Fibroblast of lung (primary cell): ENCODE data around the gene UBE2Q2. TPM values are rescaled to one million over a fixed set of nuclear protein-coding genes. Genes with fewer than 3 reads are reported as not detected.
A peak's percentile ranks its signal among the peaks of the same experiment; 100 is the strongest.
"Not testable (repeated sequence)": the region's sequence is repeated elsewhere in the genome, so short reads cannot be mapped to it uniquely, and the experiment has no call there.

ENCODE experiments used
- DNase-seq, 2 donors: peaks; one replicate each; pipeline versions ENCODE4 v3.0.0 to v3.0.0-alpha.2; 2010; ENCODE audit warnings: low read depth in 2 of 2
- H2AFZ ChIP-seq: 2 replicates; pipeline ENCODE4 v1.5.1; 2012; ENCODE audit warnings: low read length, control low read depth, inconsistent platforms
- H3K27ac ChIP-seq: 2 replicates; pipeline ENCODE4 v1.5.1; 2011; ENCODE audit warnings: low read length, control low read depth; ENCODE audit not compliant: insufficient read depth
- H3K27me3 ChIP-seq: 2 replicates; pipeline ENCODE4 v1.5.1; 2011; ENCODE audit warnings: mild to moderate bottlenecking, low read length; ENCODE audit not compliant: control insufficient read depth, insufficient read depth
- H3K36me3 ChIP-seq: 2 replicates; pipeline ENCODE4 v1.5.1; 2011; ENCODE audit warnings: low read length; ENCODE audit not compliant: control insufficient read depth, insufficient read depth
- H3K4me1 ChIP-seq: 2 replicates; pipeline ENCODE4 v1.5.1; 2011; ENCODE audit warnings: low read length; ENCODE audit not compliant: control insufficient read depth, insufficient read depth; ENCODE audit errors: extremely low read depth
- H3K4me2 ChIP-seq: 2 replicates; pipeline ENCODE4 v1.5.1; 2011; ENCODE audit warnings: low read length, control low read depth; ENCODE audit not compliant: insufficient read depth; ENCODE audit errors: extremely low read depth
- H3K4me3 ChIP-seq, 4 experiments: fragments of 200-600 bp in 1 of 4; sonication (generic) in 1 of 4; replicated peaks in 1 of 4; 2 replicates each; pipeline ENCODE4 v1.5.1; 2011 to 2016; ENCODE audit warnings: low read length in 4 of 4, low read depth in 3 of 4, mild to moderate bottlenecking in 3 of 4, control low read depth in 2 of 4, inconsistent platforms in 1 of 4, mixed read lengths in 1 of 4; ENCODE audit not compliant: insufficient read depth in 1 of 4; ENCODE audit errors: control extremely low read depth in 1 of 4
- H3K79me2 ChIP-seq: 2 replicates; pipeline ENCODE4 v1.5.1; 2012; ENCODE audit warnings: mild to moderate bottlenecking, low read length, inconsistent platforms; ENCODE audit not compliant: control insufficient read depth, insufficient read depth
- H3K9ac ChIP-seq: 2 replicates; pipeline ENCODE4 v1.5.1; 2011; ENCODE audit warnings: mild to moderate bottlenecking, low read length, control low read depth; ENCODE audit not compliant: insufficient read depth
- H3K9me3 ChIP-seq: 2 replicates; pipeline ENCODE4 v1.5.1; 2012; ENCODE audit warnings: low read depth, low read length; ENCODE audit not compliant: control insufficient read depth, insufficient read depth
- H4K20me1 ChIP-seq: 2 replicates; pipeline ENCODE4 v1.5.1; 2011; ENCODE audit warnings: low read length; ENCODE audit not compliant: control insufficient read depth, insufficient read depth; ENCODE audit errors: extremely low read depth
- CTCF ChIP-seq, 2 donors: IDR thresholded peaks in 1 of 2; conservative IDR thresholded peaks in 1 of 2; 1 replicate in 1 of 2; 2 replicates in 1 of 2; pipeline ENCODE4 v1.5.1; 2011 to 2012; ENCODE audit warnings: low read length in 2 of 2, control low read depth in 1 of 2, inconsistent platforms in 1 of 2, low read depth in 1 of 2, mild to moderate bottlenecking in 1 of 2
- EZH2 ChIP-seq: IDR thresholded peaks from 2 replicates; pipeline ENCODE4 v1.5.1; 2012; ENCODE audit warnings: low read length, control low read depth, mild to moderate bottlenecking; ENCODE audit errors: missing control alignments
- polyA plus RNA-seq, 2 donors: library from polyadenylated mRNA; depleted of rRNA in 1 of 2; stranded (reverse) in 1 of 2; unstranded in 1 of 2; fragments of >200 nt; gene quantifications; 2 replicates each; pipeline ENCODE4 v1.2.1, GENCODE V29; 2011 to 2012; ENCODE audit warnings: missing spikeins in 1 of 2
- total RNA-seq: library from RNA; depleted of rRNA; stranded (reverse); fragments of >200 nt; gene quantifications from 2 replicates; pipeline ENCODE4 v1.2.1, GENCODE V29; 2014

Gene UBE2Q2
- total and polyA plus RNA-seq, 2 donors (not counting 1 experiment from before 2014, with no cell fraction given): 55.7 to 62.6 TPM

- no peaks in the 10 kb centered on the region for H3K27me3 ChIP-seq
- no peak overlapping the region for H3K4me3 ChIP-seq
- H3K4me1 ChIP-seq: no peaks in the 10 kb centered on the region
- peak in 1 of 2 donors; percentile 54 for DNase-seq
- H3K27ac ChIP-seq: no peak overlapping the region
- peaks cover 4% of the 10 kb centered on the region for H3K79me2 ChIP-seq
- no peak overlapping the region for H3K4me2 ChIP-seq
- no peaks in the 10 kb centered on the region for H3K36me3 ChIP-seq
- TF ChIP-seq EZH2: no peak
- TF ChIP-seq CTCF (conservative IDR thresholded peaks at IDR 0.05 in 1 of 2, IDR thresholded peaks at IDR 0.05 in 1 of 2; ENCODE audit: low read depth in 1 of 2, low read length in 2 of 2): no peak
- no peak overlapping the region for H3K9ac ChIP-seq
- no peaks in the 10 kb centered on the region for H3K9me3 ChIP-seq
- H2AFZ ChIP-seq: no peak overlapping the region
- H4K20me1 ChIP-seq: no peaks in the 10 kb centered on the region
Measured at GRCh38 chr15:75861750-75862402, 18.6 kb downstream of the UBE2Q2 start.

- no peaks in the 10 kb centered on the region for H4K20me1 ChIP-seq
- H3K36me3 ChIP-seq: no peaks in the 10 kb centered on the region
- DNase-seq: no peak
- H3K4me2 ChIP-seq: no peak overlapping the region
- peaks cover 4% of the 10 kb centered on the region for H3K79me2 ChIP-seq
- no peaks in the 10 kb centered on the region for H3K4me1 ChIP-seq
- H3K27me3 ChIP-seq: no peaks in the 10 kb centered on the region
- no peak overlapping the region for H3K27ac ChIP-seq
- H3K9me3 ChIP-seq: no peaks in the 10 kb centered on the region
- TF ChIP-seq CTCF (conservative IDR thresholded peaks at IDR 0.05 in 1 of 2, IDR thresholded peaks at IDR 0.05 in 1 of 2; ENCODE audit: low read depth in 1 of 2, low read length in 2 of 2) (no peak), EZH2 (no peak)
- no peak overlapping the region for H3K9ac ChIP-seq
- H2AFZ ChIP-seq: no peak overlapping the region
- no peak overlapping the region for H3K4me3 ChIP-seq
Measured at GRCh38 chr15:75862796-75863195, 19.5 kb downstream of the UBE2Q2 start.

GRCh38 chr15:75864213-75865059, 21.2 kb downstream of the UBE2Q2 start:
- H3K9ac ChIP-seq: no peak overlapping the region
- H3K9me3 ChIP-seq: no peaks in the 10 kb centered on the region
- no peak overlapping the region for H3K4me3 ChIP-seq
- H3K4me2 ChIP-seq: no peak overlapping the region
- TF ChIP-seq EZH2 (no peak), CTCF (conservative IDR thresholded peaks at IDR 0.05 in 1 of 2, IDR thresholded peaks at IDR 0.05 in 1 of 2; ENCODE audit: low read depth in 1 of 2, low read length in 2 of 2) (no peak)
- no peaks in the 10 kb centered on the region for H3K27me3 ChIP-seq
- peaks cover 4% of the 10 kb centered on the region for H3K79me2 ChIP-seq
- no peaks in the 10 kb centered on the region for H3K36me3 ChIP-seq
- no peaks in the 10 kb centered on the region for H4K20me1 ChIP-seq
- DNase-seq: peak in 1 of 2 donors; percentile 45
- H3K27ac ChIP-seq: no peak overlapping the region
- no peak overlapping the region for H2AFZ ChIP-seq
- no peaks in the 10 kb centered on the region for H3K4me1 ChIP-seq

- not testable (repeated sequence) for H3K4me2 ChIP-seq, H3K9me3 ChIP-seq, H3K4me3 ChIP-seq, H3K27me3 ChIP-seq, H3K27ac ChIP-seq, H3K79me2 ChIP-seq, H4K20me1 ChIP-seq, H2AFZ ChIP-seq, H3K9ac ChIP-seq, H3K36me3 ChIP-seq, DNase-seq, H3K4me1 ChIP-seq
Measured at GRCh38 chr15:75866045-75866444, 22.8 kb downstream of the UBE2Q2 start.
